H1 (cell line): Measurements from ENCODE around the gene GNB1L. TPM values are rescaled to one million over a fixed set of nuclear protein-coding genes. Genes with fewer than 3 reads are reported as not detected.

Source experiments
- CTCF ChIA-PET: fragments of 300-600 bp; sonication (Branson Sonifier 250); formaldehyde crosslinking; loops from one replicate; lab custom pipeline; 2021; ENCODE audit not compliant: partially characterized antibody; lab: Charles Lee
- POLR2A ChIA-PET: fragments of 300-600 bp; sonication (Branson Sonifier 250); formaldehyde crosslinking; loops from one replicate; lab custom pipeline; 2021; ENCODE audit warnings: inconsistent platforms; ENCODE audit not compliant: partially characterized antibody; lab: Charles Lee
- DNase-seq, 2 experiments: peaks; one replicate each; pipeline versions ENCODE4 v3.0.0 to v3.0.0-alpha.2; 2010 to 2022; ENCODE audit warnings: low spot score in 2 of 2, low read depth in 1 of 2, mixed read lengths in 1 of 2
- FAIRE-seq: peaks from 2 replicates; lab custom pipeline; 2011; peaks lifted over from hg19 to GRCh38; lab: Jason Lieb, UNC
- H2AFZ ChIP-seq: 2 replicates; pipeline ENCODE4 v1.8.1; 2012; ENCODE audit warnings: low read length, inconsistent platforms
- H2AK5ac ChIP-seq: 2 replicates; pipeline ENCODE4 v1.6.1; 2013; ENCODE audit warnings: low read depth, low read length
- H2BK120ac ChIP-seq: replicated peaks from 2 replicates; pipeline ENCODE3; 2013; ENCODE audit warnings: low read depth, low read length, inconsistent platforms
- H2BK12ac ChIP-seq: 2 replicates; pipeline ENCODE4 v1.6.1; 2013; ENCODE audit warnings: low read depth, low read length
- H2BK15ac ChIP-seq: 2 replicates; pipeline ENCODE4 v1.6.1; 2013; ENCODE audit warnings: low read length
- H2BK20ac ChIP-seq: 2 replicates; pipeline ENCODE4 v1.6.1; 2013; ENCODE audit warnings: low read length
- H2BK5ac ChIP-seq: 2 replicates; pipeline ENCODE4 v1.6.1; 2013; ENCODE audit warnings: low read depth, low read length
- H3K14ac ChIP-seq: 2 replicates; pipeline ENCODE4 v1.6.1; 2013; ENCODE audit warnings: inconsistent platforms; ENCODE audit not compliant: insufficient read length
- H3K18ac ChIP-seq: 2 replicates; pipeline ENCODE4 v1.6.1; 2013; ENCODE audit warnings: low read length; ENCODE audit errors: extremely low read depth
- H3K23ac ChIP-seq: 2 replicates; pipeline ENCODE4 v1.6.1; 2013; ENCODE audit warnings: inconsistent platforms; ENCODE audit not compliant: insufficient read length
- H3K23me2 ChIP-seq: 2 replicates; pipeline ENCODE4 v1.6.1; 2013; ENCODE audit warnings: low read depth, low read length
- H3K27ac ChIP-seq: 2 replicates; pipeline ENCODE4 v1.6.1; 2011; ENCODE audit warnings: low read depth, low read length, inconsistent platforms
- H3K27me3 ChIP-seq, 4 experiments: replicated peaks in 1 of 4; 1 replicate in 1 of 4; 2 replicates in 3 of 4; pipeline versions ENCODE4 v1.6.1 to v1.8.1; 2011 to 2013; ENCODE audit warnings: low read length in 3 of 4, mild to moderate bottlenecking in 3 of 4, inconsistent platforms in 2 of 4, mixed read lengths in 2 of 4, moderate library complexity in 1 of 4; ENCODE audit not compliant: control insufficient read depth in 3 of 4, insufficient read depth in 3 of 4; ENCODE audit errors: extremely low read depth in 1 of 4
- H3K36me3 ChIP-seq, 4 experiments: 2 replicates each; pipeline versions ENCODE4 v1.6.1 to v1.8.1; 2011 to 2013; ENCODE audit warnings: mild to moderate bottlenecking in 4 of 4, low read length in 3 of 4, moderate library complexity in 2 of 4, control low read depth in 1 of 4, inconsistent platforms in 1 of 4; ENCODE audit not compliant: insufficient read depth in 4 of 4, control insufficient read depth in 2 of 4
- H3K4ac ChIP-seq: replicated peaks from 2 replicates; pipeline ENCODE3; 2013; ENCODE audit warnings: low read length, low read depth, mixed read lengths, inconsistent platforms; ENCODE audit not compliant: insufficient read length
- H3K4me1 ChIP-seq, 4 experiments: replicated peaks in 1 of 4; 1 replicate in 1 of 4; 2 replicates in 3 of 4; pipeline versions ENCODE4 v1.6.1 to v1.8.1; 2011 to 2013; ENCODE audit warnings: low read length in 3 of 4, inconsistent platforms in 2 of 4, mixed read lengths in 1 of 4; ENCODE audit not compliant: insufficient read depth in 4 of 4, control insufficient read depth in 3 of 4
- H3K4me2 ChIP-seq, 2 experiments: 2 replicates each; pipeline versions ENCODE4 v1.6.1 to v1.8.1; 2011 to 2013; ENCODE audit warnings: low read depth in 2 of 2, low read length in 2 of 2, control low read depth in 1 of 2, inconsistent platforms in 1 of 2, mild to moderate bottlenecking in 1 of 2; ENCODE audit not compliant: insufficient read depth in 1 of 2
- H3K4me3 ChIP-seq, 4 experiments: fragments of 200-600, 300-600 bp in 1 of 4; sonication (generic), shearing (Covaris generic), sonication (Bioruptor Twin) in 1 of 4; 2 replicates each; pipeline versions ENCODE4 v1.5.1 to v1.8.1; 2011 to 2016; ENCODE audit warnings: low read length in 4 of 4, low read depth in 3 of 4, control low read depth in 2 of 4, inconsistent platforms in 2 of 4, mild to moderate bottlenecking in 2 of 4, mixed read lengths in 1 of 4, moderate library complexity in 1 of 4; ENCODE audit not compliant: insufficient read depth in 2 of 4; ENCODE audit errors: extremely low read depth in 1 of 4
- H3K56ac ChIP-seq: replicated peaks from 2 replicates; pipeline ENCODE3; 2013; ENCODE audit warnings: low read depth, mild to moderate bottlenecking, mixed read lengths, low read length, inconsistent platforms; ENCODE audit not compliant: insufficient read length
- H3K79me1 ChIP-seq: 2 replicates; pipeline ENCODE4 v1.6.1; 2013; ENCODE audit warnings: low read depth, low read length, control low read depth
- H3K79me2 ChIP-seq, 2 experiments: 2 replicates each; pipeline versions ENCODE4 v1.6.1 to v1.8.1; 2012 to 2013; ENCODE audit warnings: low read length in 2 of 2, mild to moderate bottlenecking in 2 of 2, inconsistent platforms in 1 of 2; ENCODE audit not compliant: insufficient read depth in 2 of 2, control insufficient read depth in 1 of 2
- H3K9ac ChIP-seq, 4 experiments: replicated peaks in 1 of 4; 1 replicate in 1 of 4; 2 replicates in 3 of 4; pipeline versions ENCODE4 v1.6.1 to v1.8.1; 2011 to 2013; ENCODE audit warnings: low read depth in 3 of 4, low read length in 3 of 4, control low read depth in 2 of 4, mild to moderate bottlenecking in 2 of 4, moderate library complexity in 2 of 4, inconsistent platforms in 1 of 4; ENCODE audit errors: extremely low read depth in 1 of 4
- H3K9me3 ChIP-seq, 2 experiments: 2 replicates each; pipeline versions ENCODE4 v1.6.1 to v1.8.1; 2012 to 2013; ENCODE audit warnings: mild to moderate bottlenecking in 2 of 2, moderate library complexity in 2 of 2, control low read depth in 1 of 2, inconsistent platforms in 1 of 2, low read depth in 1 of 2, low read length in 1 of 2, mixed read lengths in 1 of 2; ENCODE audit not compliant: insufficient read depth in 2 of 2
- H4K20me1 ChIP-seq, 2 experiments: replicated peaks in 1 of 2; 2 replicates each; pipeline versions ENCODE3 to v1.8.1; 2011 to 2013; ENCODE audit warnings: inconsistent platforms in 2 of 2, low read length in 2 of 2, mild to moderate bottlenecking in 1 of 2; ENCODE audit not compliant: insufficient read depth in 2 of 2, control insufficient read depth in 1 of 2
- H4K5ac ChIP-seq: 2 replicates; pipeline ENCODE4 v1.6.1; 2013; ENCODE audit warnings: low read length, low read depth, mixed read lengths, inconsistent platforms; ENCODE audit not compliant: insufficient read length
- H4K8ac ChIP-seq: 2 replicates; pipeline ENCODE4 v1.8.0; 2013; ENCODE audit warnings: mild to moderate bottlenecking, moderate library complexity, low read length, inconsistent platforms; ENCODE audit not compliant: insufficient read depth; ENCODE audit errors: extremely low read depth
- H4K91ac ChIP-seq: replicated peaks from 2 replicates; pipeline ENCODE3; 2013; ENCODE audit warnings: low read length, mixed read lengths, inconsistent platforms; ENCODE audit not compliant: insufficient read length
- BACH1 ChIP-seq: IDR thresholded peaks from 2 replicates; pipeline ENCODE4 v1.6.1; 2012; ENCODE audit warnings: low read length, improper control_type of control experiment
- EZH2 ChIP-seq: fragments of 200-600 bp; sonication (generic); IDR thresholded peaks from 2 replicates; pipeline ENCODE4 v1.7.1; 2012; ENCODE audit warnings: low read depth, mild to moderate bottlenecking, moderate library complexity, low read length, inconsistent platforms; ENCODE audit not compliant: severe bottlenecking
- KDM4A ChIP-seq: IDR thresholded peaks from one replicate; pipeline ENCODE4 v1.7.1; 2012; ENCODE audit warnings: low read depth, mild to moderate bottlenecking, moderate library complexity, low read length, inconsistent platforms; ENCODE audit not compliant: severe bottlenecking
- MAX ChIP-seq: IDR thresholded peaks from 2 replicates; pipeline ENCODE4 v1.6.1; 2012; ENCODE audit warnings: inconsistent platforms
- POLR2AphosphoS5 ChIP-seq: IDR thresholded peaks from 2 replicates; pipeline ENCODE4 v1.6.1; 2011; ENCODE audit warnings: low read depth, low read length
- POU5F1 ChIP-seq: IDR thresholded peaks from 2 replicates; pipeline ENCODE4 v1.6.1; 2011; ENCODE audit warnings: low read depth, mild to moderate bottlenecking, low read length, moderate library complexity
- RXRA ChIP-seq: IDR thresholded peaks from 2 replicates; pipeline ENCODE4 v1.6.1; 2011; ENCODE audit warnings: low read depth, mild to moderate bottlenecking, low read length, moderate library complexity; ENCODE audit not compliant: insufficient read depth
- TAF1 ChIP-seq: IDR thresholded peaks from 2 replicates; pipeline ENCODE4 v1.6.1; 2011; ENCODE audit warnings: mild to moderate bottlenecking, low read depth, low read length
- TAF7 ChIP-seq: optimal IDR thresholded peaks from 2 replicates; pipeline ENCODE3; 2011; ENCODE audit warnings: low read depth, mild to moderate bottlenecking, inconsistent platforms, low read length, moderate library complexity, borderline replicate concordance
- TCF12 ChIP-seq: IDR thresholded peaks from 2 replicates; pipeline ENCODE4 v1.6.1; 2011; ENCODE audit warnings: low read depth, mild to moderate bottlenecking, low read length
- YY1 ChIP-seq: IDR thresholded peaks from 2 replicates; pipeline ENCODE4 v1.6.1; 2011; ENCODE audit warnings: low read depth, mild to moderate bottlenecking, low read length
- WGBS, 2 experiments: shearing (Covaris generic) in 1 of 2; methylation state at CpG; one replicate each; pipeline versions ENCODE4 v1.1.6 to v1.1.7; 2013 to 2015; ENCODE audit warnings: low lambda C conversion rate in 2 of 2, mixed read lengths in 2 of 2, inconsistent platforms in 1 of 2, low coverage in 1 of 2, missing lambda C conversion rate in 1 of 2; ENCODE audit not compliant: insufficient replicate concordance in 2 of 2, insufficient coverage in 1 of 2, insufficient read length in 1 of 2; ENCODE audit errors: extremely low coverage in 1 of 2, missing lambda C conversion rate in 1 of 2; 5-methylcytosine and 5-hydroxymethylcytosine counted together
- polyA plus RNA-seq, 7 experiments: library from polyadenylated mRNA; depleted of rRNA in 3 of 7; stranded (reverse) in 5 of 7; unstranded in 2 of 7; fragments of >200 nt in 5 of 7; fragments of 200-250 nt in 2 of 7; gene quantifications; 1 replicate in 5 of 7; 2 replicates in 1 of 7; 4 replicates in 1 of 7; pipeline versions ENCODE4 v1.2.1 to v1.2.3, GENCODE V29; 2011 to 2013; ENCODE audit warnings: missing spikeins in 2 of 7, mixed read lengths in 2 of 7
- total RNA-seq: library from RNA; stranded (reverse); fragmentation: NEBNext Ultra II Directional; extraction: Animal tissue kit (Norgen Biotek cat#: 25700); gene quantifications from 2 replicates; pipeline ENCODE4 v1.2.1, GENCODE V29; 2021

Gene GNB1L
- total and polyA plus RNA-seq, 2 of the 8 experiments (the other 6 are each of a cell fraction or from before 2014, with no cell fraction given): 14.0 to 15.6 TPM

GRCh38 chr22:19843107-19843856 lies 11.4 kb downstream of the GNB1L start:
- H3K4me3 ChIP-seq: no peak overlapping the region
- no peak overlapping the region for H3K4ac ChIP-seq
- ChIA-PET CTCF (interaction anchor here (0.6 to 2.0 kb wide), 8 partner anchors 11 to 1791 kb away, joined by 3 to 5 read pairs (median 3); no protein-coding TSS in a partner anchor), POLR2A (interaction anchor here (0.8 to 2.2 kb wide), 4 partner anchors 8 to 60 kb away, joined by 3 to 6 read pairs (median 3); no protein-coding TSS in a partner anchor)
- H3K27me3 ChIP-seq: no peaks in the 10 kb centered on the region
- no peak overlapping the region for H3K9ac ChIP-seq
- H3K56ac ChIP-seq: no peak overlapping the region
- peaks cover 0 to 3% (median 0%) of the 10 kb centered on the region in 4 experiments; a peak in 4 of 7 replicates for H3K4me1 ChIP-seq
- no peak overlapping the region for H4K91ac ChIP-seq
- no peak overlapping the region for H2BK20ac ChIP-seq
- 88% methylated on average over 27 of the region's 27 CpGs; no CpG with 5 or more reads in 1 of the 2 experiments for WGBS, 2 experiments
- no peak overlapping the region for H3K27ac ChIP-seq
- H4K5ac ChIP-seq: no peak overlapping the region
- FAIRE-seq (no peak), DNase-seq (no peak)
- H3K23ac ChIP-seq: no peak overlapping the region
- no peak overlapping the region for H3K18ac ChIP-seq
- H2BK120ac ChIP-seq: no peak overlapping the region
- no peaks in the 10 kb centered on the region for H3K9me3 ChIP-seq
- H2AFZ ChIP-seq: no peak overlapping the region
- no peak overlapping the region for H2BK15ac ChIP-seq
- no peak overlapping the region for H2BK12ac ChIP-seq
- H3K4me2 ChIP-seq: no peak overlapping the region
- H2AK5ac ChIP-seq: no peak overlapping the region
- H3K14ac ChIP-seq: no peak overlapping the region
- H3K23me2 ChIP-seq: no peaks in the 10 kb centered on the region
- no peaks in the 10 kb centered on the region; the same call in 1 of the 2 replicates for H3K79me1 ChIP-seq
- TF ChIP-seq EZH2: no peak
- TF ChIP-seq RXRA: no peak
- no peak for TF ChIP-seq TAF1
- TF ChIP-seq BACH1: no peak
- TF ChIP-seq KDM4A: no peak
- no peak for TF ChIP-seq YY1
- no peak for TF ChIP-seq TAF7
- no peak for TF ChIP-seq POLR2AphosphoS5
- TF ChIP-seq POU5F1: no peak
- TF ChIP-seq TCF12: no peak
- TF ChIP-seq MAX: no peak
- no peaks in the 10 kb centered on the region for H3K36me3 ChIP-seq
- H3K79me2 ChIP-seq: no peaks in the 10 kb centered on the region; a peak in 1 of 4 replicates
- H2BK5ac ChIP-seq: no peak overlapping the region
- peaks cover 10 to 29% of the 10 kb centered on the region in 2 experiments for H4K20me1 ChIP-seq
- no peak overlapping the region for H4K8ac ChIP-seq
